GM12872 (cell line): ENCODE data around the gene SND1.
A peak's percentile ranks its signal among the peaks of the same experiment; 100 is the strongest.

Experiments
- CTCF ChIP-seq: IDR thresholded peaks from 3 replicates; pipeline ENCODE4 v1.5.1; 2011; ENCODE audit warnings: low read depth, mild to moderate bottlenecking, low read length, moderate library complexity; ENCODE audit not compliant: insufficient read depth

SND1 gene

GRCh38 chr7:128135515-128136214 lies 483.7 kb downstream of the SND1 start:
- peak; percentile 77 for TF ChIP-seq CTCF

GRCh38 chr7:128136215-128136597 lies 484.2 kb downstream of the SND1 start:
- no peak for TF ChIP-seq CTCF

- TF ChIP-seq CTCF: no peak
These were observed 485.2 kb downstream of the SND1 start for GRCh38 chr7:128137181-128137580.

GRCh38 chr7:128139406-128139805 lies 487.4 kb downstream of the SND1 start:
- no peak for TF ChIP-seq CTCF

- TF ChIP-seq CTCF: no peak
These were observed 489.7 kb downstream of the SND1 start for GRCh38 chr7:128141683-128142195.
